Measurements from ENCODE around the gene APH1A.

- TF ChIP-seq EP300 (IDR thresholded peaks at IDR 0.05) (no peak), CTCF (IDR thresholded peaks at IDR 0.05) (peak; percentile 13 to 38 (median 30))
These were observed 47.3 kb downstream of the APH1A start for GRCh38 chr1:150221552-150221951.
